ENCODE results near the gene SBSN.
"Not testable (repeated sequence)": the region's sequence is repeated elsewhere in the genome, so short reads cannot be mapped to it uniquely, and the experiment has no call there.

Gene SBSN

GRCh38 chr19:35507561-35507960, 20.6 kb downstream of the SBSN start:
- no peak for DNase-seq (ENCODE audit: low read depth)

GRCh38 chr19:35506011-35506410, 22.1 kb downstream of the SBSN start:
- DNase-seq (ENCODE audit: low read depth), result no peak

GRCh38 chr19:35502751-35503150, 25.4 kb downstream of the SBSN start:
- no peak for DNase-seq (ENCODE audit: low read depth)

GRCh38 chr19:35501684-35502083, 26.4 kb downstream of the SBSN start:
- DNase-seq (ENCODE audit: low read depth), result no peak

- DNase-seq (ENCODE audit: low read depth), result no peak
Observed at GRCh38 chr19:35500611-35501010, 27.5 kb downstream of the SBSN start.

GRCh38 chr19:35498984-35499527, 29.1 kb downstream of the SBSN start:
- no peak for DNase-seq (ENCODE audit: low read depth)

GRCh38 chr19:35498220-35498619, 29.9 kb downstream of the SBSN start:
- no peak for DNase-seq (ENCODE audit: low read depth)

GRCh38 chr19:35497406-35497805, 30.7 kb downstream of the SBSN start:
- no peak for DNase-seq (ENCODE audit: low read depth)

GRCh38 chr19:35495107-35496064, 32.7 kb downstream of the SBSN start:
- peak; percentile 67 for DNase-seq (ENCODE audit: low read depth)

GRCh38 chr19:35493971-35494370, 34.1 kb downstream of the SBSN start:
- DNase-seq (ENCODE audit: low read depth), result no peak

GRCh38 chr19:35491836-35492360, 36.2 kb downstream of the SBSN start:
- no peak for DNase-seq (ENCODE audit: low read depth)

GRCh38 chr19:35490364-35490763, 37.7 kb downstream of the SBSN start, which contains the start of gene KRTDAP:
KRTDAP (minus strand) TSS chr19:35490464; CDS start chr19:35490442, 22 bp downstream.
- no peak for DNase-seq (ENCODE audit: low read depth)

- DNase-seq (ENCODE audit: low read depth), result no peak
Observed at GRCh38 chr19:35488677-35489076, 39.4 kb downstream of the SBSN start.

- no peak for DNase-seq (ENCODE audit: low read depth)
Observed at GRCh38 chr19:35487656-35488182, 40.4 kb downstream of the SBSN start.

- DNase-seq (ENCODE audit: low read depth), result no peak
Observed at GRCh38 chr19:35486268-35486708, 41.8 kb downstream of the SBSN start.

GRCh38 chr19:35484252-35485036, 43.7 kb downstream of the SBSN start:
- DNase-seq (ENCODE audit: low read depth), result no peak

- no peak for DNase-seq (ENCODE audit: low read depth)
Observed at GRCh38 chr19:35483089-35483488, 45.0 kb downstream of the SBSN start.

- DNase-seq (ENCODE audit: low read depth), result no peak
Observed at GRCh38 chr19:35478794-35479677, 49.1 kb downstream of the SBSN start.

- no peak for DNase-seq (ENCODE audit: low read depth)
Observed at GRCh38 chr19:35476149-35476548, 52.0 kb downstream of the SBSN start.

- DNase-seq (ENCODE audit: low read depth), result not testable (repeated sequence)
Observed at GRCh38 chr19:35474594-35474993, 53.5 kb downstream of the SBSN start.

- no peak for DNase-seq (ENCODE audit: low read depth)
Observed at GRCh38 chr19:35474104-35474503, 54.0 kb downstream of the SBSN start.
